Spleen (tissue), 11 donors: ENCODE results near the gene RIOK1. TPM values are rescaled to one million over a fixed set of nuclear protein-coding genes. Genes with fewer than 3 reads are reported as not detected.

Experiments
- DNase-seq: peaks from one replicate; pipeline ENCODE4 v3.0.0-alpha.2; 2020
- H3K27ac ChIP-seq, 8 donors: fragments of 200-600 bp; sonication (generic) in 7 of 8; 1 replicate in 4 of 8; 2 replicates in 4 of 8; pipeline versions ENCODE4 v1.5.0 to v1.8.0; 2016 to 2021; ENCODE audit warnings: inconsistent platforms in 4 of 8, mild to moderate bottlenecking in 4 of 8, moderate library complexity in 1 of 8
- H3K27me3 ChIP-seq, 7 donors: fragments of 200-600 bp; sonication (generic) in 6 of 7; replicated peaks in 1 of 7; 1 replicate in 4 of 7; 2 replicates in 3 of 7; pipeline versions ENCODE4 v1.5.0 to v1.8.0; 2016 to 2021; ENCODE audit warnings: inconsistent platforms in 3 of 7, mild to moderate bottlenecking in 1 of 7
- H3K36me3 ChIP-seq, 6 donors: fragments of 200-600 bp; sonication (generic) in 5 of 6; 1 replicate in 4 of 6; 2 replicates in 2 of 6; pipeline versions ENCODE4 v1.5.0 to v1.8.0; 2016 to 2021; ENCODE audit warnings: inconsistent platforms in 2 of 6
- H3K4me1 ChIP-seq, 6 donors: fragments of 200-600 bp; sonication (generic) in 5 of 6; 1 replicate in 3 of 6; 2 replicates in 3 of 6; pipeline versions ENCODE4 v1.5.0 to v1.8.0; 2016 to 2021; ENCODE audit warnings: inconsistent platforms in 3 of 6
- H3K4me3 ChIP-seq, 8 donors: fragments of 200-600 bp; sonication (generic) in 7 of 8; 1 replicate in 4 of 8; 2 replicates in 4 of 8; pipeline versions ENCODE4 v1.5.0 to v1.8.0; 2016 to 2021; ENCODE audit warnings: inconsistent platforms in 4 of 8, mild to moderate bottlenecking in 4 of 8, moderate library complexity in 2 of 8
- H3K9me3 ChIP-seq, 8 donors: fragments of 200-600 bp; sonication (generic) in 7 of 8; 1 replicate in 4 of 8; 2 replicates in 4 of 8; pipeline versions ENCODE4 v1.5.0 to v1.8.0; 2016 to 2021; ENCODE audit warnings: inconsistent platforms in 4 of 8
- POLR2A ChIP-seq, 3 donors: fragments of 450-650 bp; IDR thresholded peaks; one replicate each; pipeline ENCODE4 v1.5.1; 2017; ENCODE audit warnings: antibody characterized with exemption in 3 of 3, mild to moderate bottlenecking in 1 of 3
- POLR2AphosphoS5 ChIP-seq, 3 donors: sonication (generic); formaldehyde crosslinking; IDR thresholded peaks; one replicate each; pipeline ENCODE4 v1.5.1; 2017; ENCODE audit warnings: antibody characterized with exemption in 3 of 3
- WGBS, 5 donors: extraction: QIAGEN DNeasy Blood & Tissue Kit in 3 of 5; methylation state at CpG; one replicate each; pipeline versions ENCODE4 v1.1.5 to v1.1.7; 2013 to 2018; 5-methylcytosine and 5-hydroxymethylcytosine counted together
- intact Hi-C: fragments of 100-400 bp; cut with DNase I; formaldehyde crosslinking; loops from one replicate; pipeline ENCODE4 v1.15.0; 2023; ENCODE audit warnings: low total_unique reads
- polyA plus RNA-seq, 3 donors: library from polyadenylated mRNA; stranded (reverse); fragments of 200-250 nt; gene quantifications; one replicate each; pipeline ENCODE4 v1.2.1, GENCODE V29; 2013
- total RNA-seq, 7 donors: library from RNA; depleted of rRNA in 3 of 7; stranded (reverse); fragments of >200 nt in 3 of 7; fragmentation: NEBNext Ultra II Directional in 4 of 7; extraction: Animal tissue kit (Norgen Biotek cat#: 25700) in 4 of 7; gene quantifications; one replicate each; pipeline versions ENCODE4 v1.1.0 to v1.2.1, GENCODE V29; 2016 to 2021
- TF ChIP-seq, protein P1 (sequence below), 11 experiments: fragments of 200-600 bp in 7 of 11; fragments of 450-650 bp in 4 of 11; sonication (generic) in 4 of 11; IDR thresholded peaks in 8 of 11; conservative IDR thresholded peaks in 3 of 11; 1 replicate in 7 of 11; 2 replicates in 4 of 11; pipeline versions ENCODE4 v1.4.0 to v1.8.0; 2016 to 2021; ENCODE audit warnings: antibody characterized with exemption in 11 of 11, inconsistent platforms in 4 of 11, mild to moderate bottlenecking in 1 of 11
- donor health status: healthy with polysubstance abuse.
- donor health status: DM: no; HTN: no; CAD: no; lungs with moderate emphysema.
- donor health status: DM: no; HTN: no; CAD: no.
- donor health status: Bipolar disorder and iron deficiency.
- donor health status: healthy.
- donor health status: DM: no; HTN: no; CAD: no.
- donor health status: DM: yes; HTN: yes; CAD: no.

The RIOK1 gene
- total and polyA plus RNA-seq, 10 donors = 12.7 to 26.6 (median 18.5) TPM

DNA sequence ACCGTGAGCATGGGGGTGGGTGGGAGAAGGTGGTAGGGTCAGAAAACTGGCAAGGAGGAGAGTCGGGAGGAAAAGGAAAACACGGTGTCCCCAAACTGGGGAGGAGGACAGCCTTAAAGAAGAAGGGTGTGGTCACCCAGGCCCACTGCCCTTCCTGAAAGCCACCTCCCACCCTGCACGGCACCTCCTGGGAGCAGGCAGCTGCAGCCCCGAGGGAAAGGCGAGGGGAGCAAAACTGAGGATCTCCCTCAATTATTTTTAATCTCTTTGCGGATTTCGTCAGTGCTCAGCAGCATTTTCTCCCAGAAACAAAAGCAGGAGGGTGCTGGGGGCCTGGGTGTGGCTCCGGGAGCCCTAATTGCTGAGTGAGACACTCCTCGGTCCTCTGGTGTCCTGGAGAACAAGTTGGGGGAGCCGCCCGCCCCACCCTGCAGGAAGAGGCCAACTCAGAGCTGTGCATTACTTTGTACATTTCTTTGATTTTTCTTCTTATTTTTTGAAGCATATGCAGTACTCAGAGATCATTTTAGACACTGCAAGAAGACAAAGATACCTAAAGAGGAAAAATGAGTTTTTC is 56.4 kb downstream of the RIOK1 start:
- no peaks in the 10 kb centered on the region for H3K36me3 ChIP-seq
- 79 to 86% (median 83%) methylated on average over 12 of the region's 12 CpGs for WGBS, 5 donors
- DNase-seq = no peak
- H3K4me3 ChIP-seq = no peak overlapping the region
- TF ChIP-seq POLR2A (IDR thresholded peaks at IDR 0.05) = no peak
- TF ChIP-seq, protein P1, sequence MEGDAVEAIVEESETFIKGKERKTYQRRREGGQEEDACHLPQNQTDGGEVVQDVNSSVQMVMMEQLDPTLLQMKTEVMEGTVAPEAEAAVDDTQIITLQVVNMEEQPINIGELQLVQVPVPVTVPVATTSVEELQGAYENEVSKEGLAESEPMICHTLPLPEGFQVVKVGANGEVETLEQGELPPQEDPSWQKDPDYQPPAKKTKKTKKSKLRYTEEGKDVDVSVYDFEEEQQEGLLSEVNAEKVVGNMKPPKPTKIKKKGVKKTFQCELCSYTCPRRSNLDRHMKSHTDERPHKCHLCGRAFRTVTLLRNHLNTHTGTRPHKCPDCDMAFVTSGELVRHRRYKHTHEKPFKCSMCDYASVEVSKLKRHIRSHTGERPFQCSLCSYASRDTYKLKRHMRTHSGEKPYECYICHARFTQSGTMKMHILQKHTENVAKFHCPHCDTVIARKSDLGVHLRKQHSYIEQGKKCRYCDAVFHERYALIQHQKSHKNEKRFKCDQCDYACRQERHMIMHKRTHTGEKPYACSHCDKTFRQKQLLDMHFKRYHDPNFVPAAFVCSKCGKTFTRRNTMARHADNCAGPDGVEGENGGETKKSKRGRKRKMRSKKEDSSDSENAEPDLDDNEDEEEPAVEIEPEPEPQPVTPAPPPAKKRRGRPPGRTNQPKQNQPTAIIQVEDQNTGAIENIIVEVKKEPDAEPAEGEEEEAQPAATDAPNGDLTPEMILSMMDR (IDR thresholded peaks at IDR 0.05 in 8 of 11, conservative IDR thresholded peaks at IDR 0.05 in 3 of 11) = no peak
- TF ChIP-seq POLR2AphosphoS5 (IDR thresholded peaks at IDR 0.05) = no peak
- peaks cover 0 to 9% (median 0%) of the 10 kb centered on the region in 8 donors for H3K9me3 ChIP-seq
- H3K27ac ChIP-seq = no peak overlapping the region
- H3K4me1 ChIP-seq = no peaks in the 10 kb centered on the region
- intact Hi-C loops = no loop called here
- H3K27me3 ChIP-seq = peaks cover 0 to 2% (median 0%) of the 10 kb centered on the region in 7 donors

DNA sequence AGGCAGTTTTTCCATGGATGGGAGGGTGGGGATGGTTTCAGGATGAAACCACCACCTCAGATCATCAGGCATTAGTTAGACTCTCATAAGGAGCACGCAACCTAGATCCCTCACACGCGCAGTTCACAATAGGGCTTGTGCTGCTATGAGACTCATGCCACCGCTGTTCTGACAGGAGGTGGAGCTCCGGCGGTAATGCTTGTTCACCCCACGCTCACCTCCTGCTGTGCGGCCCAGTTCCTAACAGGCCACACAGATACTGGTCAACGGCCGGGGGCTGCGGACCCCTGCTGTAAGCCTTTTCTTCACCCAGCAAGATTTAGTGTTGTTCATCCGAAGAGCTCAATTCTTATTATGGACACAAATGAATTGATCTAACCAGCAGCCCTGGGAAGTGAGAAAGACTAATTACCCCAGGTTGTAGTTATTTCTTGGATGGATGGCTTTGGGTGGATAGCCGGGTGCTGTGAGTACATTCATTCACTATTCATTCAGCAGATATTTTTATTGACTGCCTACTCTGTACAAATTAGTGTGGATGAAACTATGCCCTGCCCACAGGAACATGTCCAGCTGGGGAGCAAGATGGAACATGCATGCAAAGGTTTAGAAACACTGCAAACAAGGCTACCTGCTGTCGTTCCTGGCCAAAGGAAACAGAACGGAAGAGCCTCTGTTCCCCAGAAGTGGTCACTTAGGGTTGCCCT is 57.2 kb downstream of the RIOK1 start:
- H3K36me3 ChIP-seq = no peaks in the 10 kb centered on the region
- no peaks in the 10 kb centered on the region for H3K27me3 ChIP-seq
- peaks cover 0 to 3% (median 0%) of the 10 kb centered on the region in 8 donors for H3K9me3 ChIP-seq
- DNase-seq = no peak
- intact Hi-C loops = no loop called here
- WGBS, 5 donors = 83 to 94% (median 87%) methylated on average over 15 of the region's 15 CpGs
- no peak overlapping the region for H3K4me3 ChIP-seq
- TF ChIP-seq POLR2A (IDR thresholded peaks at IDR 0.05) (no peak), POLR2AphosphoS5 (IDR thresholded peaks at IDR 0.05) (no peak)
- TF ChIP-seq, protein P1 (IDR thresholded peaks at IDR 0.05 in 8 of 11, conservative IDR thresholded peaks at IDR 0.05 in 3 of 11) = no peak
- no peaks in the 10 kb centered on the region for H3K4me1 ChIP-seq
- no peak overlapping the region for H3K27ac ChIP-seq

DNA sequence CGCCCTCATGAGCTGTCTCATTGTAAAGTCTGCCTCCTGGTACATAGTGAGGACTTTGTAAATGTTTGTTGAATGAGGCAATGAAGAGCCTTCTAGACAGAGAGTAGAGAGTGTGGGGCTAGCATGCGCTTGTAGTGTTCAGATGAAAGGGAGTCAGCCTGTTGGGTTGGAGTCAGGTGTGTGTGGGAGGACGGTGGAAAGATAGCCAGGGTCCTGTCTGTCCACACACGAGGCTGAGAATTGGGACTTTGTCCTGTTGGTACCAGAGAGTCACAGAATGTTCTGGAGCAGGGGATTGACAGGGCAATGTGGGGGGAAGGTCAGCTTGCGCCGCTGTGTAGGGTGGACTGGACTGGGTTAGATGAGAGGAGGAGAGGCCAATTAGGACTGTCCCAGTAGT is 58.6 kb downstream of the RIOK1 start:
- Histone ChIP-seq H3K9me3 (no peaks in the 10 kb centered on the region), H3K4me3 (no peak overlapping the region), H3K4me1 (no peaks in the 10 kb centered on the region), H3K27ac (peak overlapping the region in 1 of 8 donors; percentile 28), H3K36me3 (no peaks in the 10 kb centered on the region), H3K27me3 (no peaks in the 10 kb centered on the region)
- intact Hi-C loops = no loop called here
- WGBS, 5 donors = 90 to 95% (median 93%) methylated on average over 6 of the region's 6 CpGs
- no peak for DNase-seq
- TF ChIP-seq, protein P1 (IDR thresholded peaks at IDR 0.05 in 8 of 11, conservative IDR thresholded peaks at IDR 0.05 in 3 of 11) = no peak
- TF ChIP-seq POLR2AphosphoS5 (IDR thresholded peaks at IDR 0.05) (no peak), POLR2A (IDR thresholded peaks at IDR 0.05) (no peak)

DNA sequence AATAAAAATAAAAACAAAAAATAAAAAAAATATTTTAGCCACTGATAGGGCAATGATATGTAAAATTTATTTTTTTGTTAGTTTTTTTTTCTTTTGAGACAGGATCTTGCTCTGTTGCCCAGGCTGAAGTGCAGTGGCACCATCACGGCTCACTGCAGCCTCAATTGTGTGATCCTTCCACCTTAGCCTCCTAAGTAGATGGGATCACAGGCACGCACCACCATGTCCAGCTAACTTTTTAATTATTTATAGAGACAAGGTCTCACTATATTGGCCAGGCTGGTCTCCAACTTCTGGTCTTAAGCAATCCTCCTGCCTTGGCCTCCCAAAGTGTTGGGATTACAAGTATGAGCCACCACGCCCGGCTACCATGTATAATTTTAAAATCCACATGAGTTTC is 59.4 kb downstream of the RIOK1 start:
- H3K27me3 ChIP-seq = no peaks in the 10 kb centered on the region
- H3K4me1 ChIP-seq = no peaks in the 10 kb centered on the region
- TF ChIP-seq POLR2AphosphoS5 (IDR thresholded peaks at IDR 0.05) (no peak), POLR2A (IDR thresholded peaks at IDR 0.05) (no peak)
- TF ChIP-seq, protein P1 (IDR thresholded peaks at IDR 0.05 in 8 of 11, conservative IDR thresholded peaks at IDR 0.05 in 3 of 11) = no peak
- H3K4me3 ChIP-seq = no peak overlapping the region
- intact Hi-C loops = no loop called here
- H3K9me3 ChIP-seq = no peaks in the 10 kb centered on the region
- no peak overlapping the region for H3K27ac ChIP-seq
- no peak for DNase-seq
- no peaks in the 10 kb centered on the region for H3K36me3 ChIP-seq
- 79 to 95% (median 82%) methylated on average over 4 of the region's 4 CpGs for whole genome bisulfite sequencing, 5 donors
